ENCODE measurements around the gene SH3BP5. TPM values are rescaled to one million over a fixed set of nuclear protein-coding genes. Genes with fewer than 3 reads are reported as not detected.

SH3BP5 gene
- total and polyA plus RNA-seq, 2 experiments from 2014 or later, result 15.9 to 16.3 TPM

- 92% methylated on average over 22 of the region's 22 CpGs for WGBS (ENCODE audit: low lambda C conversion rate, missing lambda C conversion rate)
- no peaks in the 10 kb centered on the region for H3K9me3 ChIP-seq (ENCODE audit: low read depth)
- no peak for DNase-seq (ENCODE audit: low spot score)
These were observed 43.1 kb upstream of the SH3BP5 start for GRCh38 chr3:15375461-15376000.

GRCh38 chr3:15372918-15373317, 40.5 kb upstream of the SH3BP5 start:
- WGBS (ENCODE audit: low lambda C conversion rate, missing lambda C conversion rate), result 93% methylated on average over 4 of the region's 4 CpGs
- Histone ChIP-seq H3K36me3 (replicated peaks; ENCODE audit: insufficient read depth, low read depth) (no peaks in the 10 kb centered on the region), H4K20me1 (ENCODE audit: insufficient read depth, poor library complexity, severe bottlenecking) (no peaks in the 10 kb centered on the region), H3K79me2 (no peaks in the 10 kb centered on the region), H3K4me2 (no peak overlapping the region), H3K4me3 (no peak overlapping the region), H3K9me3 (ENCODE audit: low read depth) (no peaks in the 10 kb centered on the region), H3K4me1 (ENCODE audit: insufficient read depth) (no peaks in the 10 kb centered on the region), H3K27ac (no peak overlapping the region), H3K27me3 (no peaks in the 10 kb centered on the region), H2AFZ (no peak overlapping the region), H3K9me2 (replicated peaks; ENCODE audit: insufficient read depth) (no peaks in the 10 kb centered on the region)
- TF ChIP-seq CTCF (IDR thresholded peaks at IDR 0.05; ENCODE audit: poor library complexity) (no peak), EZH2 (IDR thresholded peaks at IDR 0.05; ENCODE audit: borderline replicate concordance) (no peak), EZH2phosphoT487 (IDR thresholded peaks at IDR 0.05; ENCODE audit: low read depth, severe bottlenecking, unreplicated experiment) (no peak)
- no peak for DNase-seq (ENCODE audit: low spot score)

More at GRCh38 chr3:15375461-15376000, 43.1 kb upstream of the SH3BP5 start:
- Histone ChIP-seq H3K4me3 (no peak overlapping the region), H3K36me3 (replicated peaks; ENCODE audit: insufficient read depth, low read depth) (no peaks in the 10 kb centered on the region), H3K9me2 (replicated peaks; ENCODE audit: insufficient read depth) (no peaks in the 10 kb centered on the region), H3K4me2 (no peak overlapping the region), H3K27me3 (no peaks in the 10 kb centered on the region), H3K79me2 (no peaks in the 10 kb centered on the region), H4K20me1 (ENCODE audit: insufficient read depth, poor library complexity, severe bottlenecking) (no peaks in the 10 kb centered on the region), H3K4me1 (ENCODE audit: insufficient read depth) (no peaks in the 10 kb centered on the region), H2AFZ (no peak overlapping the region), H3K27ac (no peak overlapping the region)
- no peak for TF ChIP-seq CTCF (IDR thresholded peaks at IDR 0.05; ENCODE audit: poor library complexity)
- TF ChIP-seq EZH2 (IDR thresholded peaks at IDR 0.05; ENCODE audit: borderline replicate concordance), result no peak
- no peak for TF ChIP-seq EZH2phosphoT487 (IDR thresholded peaks at IDR 0.05; ENCODE audit: low read depth, severe bottlenecking, unreplicated experiment)

- Histone ChIP-seq H3K27ac (no peak overlapping the region), H3K36me3 (replicated peaks; ENCODE audit: insufficient read depth, low read depth) (no peaks in the 10 kb centered on the region), H3K4me3 (no peak overlapping the region), H3K9me2 (replicated peaks; ENCODE audit: insufficient read depth) (no peaks in the 10 kb centered on the region), H3K79me2 (no peaks in the 10 kb centered on the region), H4K20me1 (ENCODE audit: insufficient read depth, poor library complexity, severe bottlenecking) (no peaks in the 10 kb centered on the region), H3K9me3 (ENCODE audit: low read depth) (no peaks in the 10 kb centered on the region), H3K27me3 (no peaks in the 10 kb centered on the region), H2AFZ (no peak overlapping the region), H3K4me1 (ENCODE audit: insufficient read depth) (peaks cover 4% of the 10 kb centered on the region), H3K4me2 (no peak overlapping the region)
- WGBS (ENCODE audit: low lambda C conversion rate, missing lambda C conversion rate), result 80% methylated on average over 6 of the region's 6 CpGs
- DNase-seq (ENCODE audit: low spot score), result no peak
- no peak for TF ChIP-seq CTCF (IDR thresholded peaks at IDR 0.05; ENCODE audit: poor library complexity)
- TF ChIP-seq EZH2 (IDR thresholded peaks at IDR 0.05; ENCODE audit: borderline replicate concordance), result no peak
- no peak for TF ChIP-seq EZH2phosphoT487 (IDR thresholded peaks at IDR 0.05; ENCODE audit: low read depth, severe bottlenecking, unreplicated experiment)
These were observed 36.3 kb upstream of the SH3BP5 start for GRCh38 chr3:15368561-15369135.

All from hepatocyte (in vitro differentiated cells).